SK-N-SH (cell line): Measurements from ENCODE around the gene HIPK2. TPM values are rescaled to one million over a fixed set of nuclear protein-coding genes. Genes with fewer than 3 reads are reported as not detected.

Experiments used
- CTCF ChIA-PET: fragments of 300-600, 350-600 bp; formaldehyde crosslinking; extraction: SDS; loops from one replicate; lab custom pipeline; 2021; lab: Yijun Ruan, JAX
- POLR2A ChIA-PET: fragments of 350-600 bp; sonication (Branson Sonifier 250); formaldehyde crosslinking; extraction: SDS; loops from one replicate; lab custom pipeline; 2020; ENCODE audit warnings: antibody characterized with exemption, inconsistent platforms; lab: Yijun Ruan, JAX
- DNase-seq: peaks from one replicate; pipeline ENCODE4 v3.0.0; 2012
- H2AFZ ChIP-seq: fragments of 200-600 bp; sonication (generic); 2 replicates; pipeline ENCODE4 v1.8.1; 2016; ENCODE audit warnings: antibody characterized with exemption, mild to moderate bottlenecking, low read depth
- H3F3A ChIP-seq: fragments of 200-600 bp; sonication (generic); replicated peaks from 2 replicates; pipeline ENCODE3; 2016; ENCODE audit warnings: antibody characterized with exemption, mild to moderate bottlenecking; ENCODE audit not compliant: insufficient read depth
- H3K27ac ChIP-seq, 2 experiments: fragments of 200-500 bp in 1 of 2; fragments of 200-600 bp in 1 of 2; sonication (Bioruptor generic) in 1 of 2; sonication (generic), shearing (Covaris generic) in 1 of 2; 2 replicates each; pipeline versions ENCODE4 v1.5.1 to v1.6.1; 2014 to 2016; ENCODE audit warnings: low read depth in 2 of 2, inconsistent platforms in 1 of 2, low read length in 1 of 2, mild to moderate bottlenecking in 1 of 2, mixed read lengths in 1 of 2
- H3K27me3 ChIP-seq: fragments of 200-600 bp; sonication (generic), shearing (Covaris generic); 2 replicates; pipeline ENCODE4 v1.6.1; 2016; ENCODE audit warnings: mixed run types; ENCODE audit not compliant: insufficient read depth
- H3K36me3 ChIP-seq, 2 experiments: fragments of 200-500 bp in 1 of 2; fragments of 200-600 bp in 1 of 2; sonication (Bioruptor generic) in 1 of 2; sonication (generic) in 1 of 2; replicated peaks in 1 of 2; 2 replicates each; pipeline versions ENCODE3 to v1.5.1; 2014 to 2016; ENCODE audit warnings: low read length in 1 of 2, mild to moderate bottlenecking in 1 of 2; ENCODE audit not compliant: insufficient read depth in 2 of 2, control insufficient read depth in 1 of 2
- H3K4me1 ChIP-seq, 2 experiments: fragments of 200-500 bp in 1 of 2; fragments of 200-600 bp in 1 of 2; sonication (Bioruptor generic) in 1 of 2; sonication (generic), shearing (Covaris generic) in 1 of 2; 2 replicates each; pipeline versions ENCODE4 v1.5.1 to v1.6.1; 2014 to 2016; ENCODE audit warnings: low read depth in 1 of 2, low read length in 1 of 2, mixed run types in 1 of 2; ENCODE audit not compliant: insufficient read depth in 2 of 2, control insufficient read depth in 1 of 2
- H3K4me2 ChIP-seq: fragments of 200-600 bp; sonication (generic), shearing (Covaris generic); 2 replicates; pipeline ENCODE4 v1.6.1; 2017; ENCODE audit warnings: mixed run types
- H3K4me3 ChIP-seq, 2 experiments: fragments of 200-500 bp in 1 of 2; fragments of 200-600 bp in 1 of 2; sonication (Bioruptor generic) in 1 of 2; sonication (generic), shearing (Covaris generic) in 1 of 2; 2 replicates each; pipeline versions ENCODE4 v1.5.1 to v1.8.1; 2014 to 2016; ENCODE audit warnings: low read depth in 2 of 2, inconsistent platforms in 1 of 2, low read length in 1 of 2, mild to moderate bottlenecking in 1 of 2, mixed read lengths in 1 of 2, moderate library complexity in 1 of 2
- H3K79me2 ChIP-seq: fragments of 200-600 bp; sonication (generic); 2 replicates; pipeline ENCODE4 v1.8.1; 2017; ENCODE audit warnings: mild to moderate bottlenecking; ENCODE audit not compliant: insufficient read depth
- H3K9ac ChIP-seq: fragments of 200-600 bp; sonication (generic); 2 replicates; pipeline ENCODE4 v1.6.1; 2017; ENCODE audit warnings: mixed run types
- H3K9me2 ChIP-seq: fragments of 200-600 bp; sonication (generic); 2 replicates; pipeline ENCODE4 v1.6.1; 2017; ENCODE audit warnings: mixed run types
- H3K9me3 ChIP-seq: fragments of 200-600 bp; sonication (generic); 2 replicates; pipeline ENCODE4 v1.6.1; 2017; ENCODE audit warnings: mixed run types, mild to moderate bottlenecking, moderate library complexity
- H4K20me1 ChIP-seq: fragments of 200-600 bp; sonication (generic); 2 replicates; pipeline ENCODE4 v1.6.1; 2017; ENCODE audit warnings: mild to moderate bottlenecking, mixed run types; ENCODE audit not compliant: insufficient read depth
- EP300 ChIP-seq, 2 experiments: IDR thresholded peaks; 2 replicates each; pipeline versions ENCODE4 v1.4.0 to v1.6.1; 2012; ENCODE audit warnings: borderline replicate concordance in 1 of 2, low read depth in 1 of 2, low read length in 1 of 2
- FOSL2 ChIP-seq: IDR thresholded peaks from 2 replicates; pipeline ENCODE4 v1.4.0; 2012; ENCODE audit warnings: low read depth, mild to moderate bottlenecking, moderate library complexity, borderline replicate concordance
- FOXJ3 ChIP-seq: sonication (generic); formaldehyde crosslinking; IDR thresholded peaks from 2 replicates; pipeline ENCODE4 v1.5.1; 2020; ENCODE audit warnings: mild to moderate bottlenecking, missing genetic modification reagents
- FOXM1 ChIP-seq: IDR thresholded peaks from 2 replicates; pipeline ENCODE4 v1.4.0; 2012; ENCODE audit warnings: low read depth, mild to moderate bottlenecking
- GABPA ChIP-seq: IDR thresholded peaks from 2 replicates; pipeline ENCODE4 v1.4.0; 2012; ENCODE audit warnings: low read depth, mild to moderate bottlenecking
- JUND ChIP-seq: IDR thresholded peaks from 2 replicates; pipeline ENCODE4 v1.4.0; 2012
- MXI1 ChIP-seq: IDR thresholded peaks from 2 replicates; pipeline ENCODE4 v1.6.1; 2012; ENCODE audit warnings: mild to moderate bottlenecking, low read depth, low read length, improper control_type of control experiment
- NRF1 ChIP-seq: IDR thresholded peaks from 2 replicates; pipeline ENCODE4 v1.6.1; 2012; ENCODE audit warnings: low read depth, mild to moderate bottlenecking, low read length
- POLR2AphosphoS5 ChIP-seq: IDR thresholded peaks from 2 replicates; pipeline ENCODE4 v1.6.1; 2012; ENCODE audit warnings: low read depth, low read length
- RFX5 ChIP-seq: IDR thresholded peaks from 2 replicates; pipeline ENCODE4 v1.6.1; 2012; ENCODE audit warnings: mild to moderate bottlenecking, improper control_type of control experiment, low read length
- SIN3A ChIP-seq: IDR thresholded peaks from 2 replicates; pipeline ENCODE4 v1.6.1; 2012; ENCODE audit warnings: low read depth, mild to moderate bottlenecking, low read length, moderate library complexity, borderline replicate concordance
- SMC3 ChIP-seq: IDR thresholded peaks from 2 replicates; pipeline ENCODE4 v1.6.1; 2012; ENCODE audit warnings: low read depth, low read length, improper control_type of control experiment
- TCF12 ChIP-seq: IDR thresholded peaks from 2 replicates; pipeline ENCODE4 v1.4.0; 2012
- TEAD4 ChIP-seq: IDR thresholded peaks from 2 replicates; pipeline ENCODE4 v1.4.0; 2012; ENCODE audit warnings: mild to moderate bottlenecking, borderline replicate concordance; ENCODE audit not compliant: insufficient read depth
- YY1 ChIP-seq: IDR thresholded peaks from 2 replicates; pipeline ENCODE4 v1.4.0; 2012; ENCODE audit warnings: low read depth, mild to moderate bottlenecking
- WGBS: methylation state at CpG from one replicate; pipeline ENCODE4 v1.1.6; 2017; ENCODE audit warnings: low lambda C conversion rate; 5-methylcytosine and 5-hydroxymethylcytosine counted together
- polyA plus RNA-seq, 3 experiments: library from polyadenylated mRNA; depleted of rRNA; stranded (reverse); fragments of >200 nt; gene quantifications; 2 replicates each; pipeline ENCODE4 v1.2.3, GENCODE V29; 2012
- TF ChIP-seq, protein P1 (sequence below): IDR thresholded peaks from 2 replicates; pipeline ENCODE4; 2012
- TF ChIP-seq, protein P2 (sequence below): IDR thresholded peaks from 2 replicates; pipeline ENCODE4 v1.6.1; 2012; ENCODE audit warnings: mild to moderate bottlenecking, low read depth, low read length, moderate library complexity
- TF ChIP-seq, protein P3 (sequence below): fragments of 150-350 bp; IDR thresholded peaks from 2 replicates; pipeline ENCODE4 v1.6.1; 2017; ENCODE audit warnings: antibody characterized with exemption, low read length, low read depth, borderline replicate concordance
- TF ChIP-seq, protein P4 (sequence below): IDR thresholded peaks from 2 replicates; pipeline ENCODE4 v1.4.0; 2012; ENCODE audit warnings: low read depth, borderline replicate concordance

Gene HIPK2
- polyA plus RNA-seq, 1 of the 3 experiments (the other 2 are of a cell fraction): 14.2 TPM

DNA sequence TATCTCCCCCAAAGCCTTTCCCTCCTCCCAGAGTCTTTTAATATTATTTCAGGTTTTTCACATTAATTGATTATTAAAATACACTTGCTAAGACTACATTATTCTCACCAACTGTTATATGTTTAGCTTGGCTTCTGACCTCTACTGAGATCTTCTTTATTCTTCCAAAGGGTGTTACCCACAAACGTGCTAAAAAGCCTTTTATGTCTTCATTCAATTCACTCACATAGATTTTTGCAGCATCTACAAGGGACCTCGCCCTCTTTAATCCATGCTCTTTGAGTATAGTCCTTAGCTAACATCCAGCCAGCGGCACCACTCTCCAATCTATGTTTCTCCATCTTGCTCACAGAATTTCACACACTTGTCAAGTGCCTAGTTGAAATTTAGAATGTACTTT is 115.9 kb downstream of the HIPK2 start:
- no peak for DNase-seq
- Histone ChIP-seq H3K27me3 (no peaks in the 10 kb centered on the region), H3K4me1 (peaks cover 0 to 27% of the 10 kb centered on the region in 2 experiments; a peak in 1 of 4 replicates), H3K4me2 (no peak overlapping the region), H3K9me3 (no peaks in the 10 kb centered on the region), H3F3A (no peaks in the 10 kb centered on the region), H3K9ac (no peak overlapping the region), H3K9me2 (no peaks in the 10 kb centered on the region), H3K36me3 (peaks cover 0 to 8% of the 10 kb centered on the region in 2 experiments), H4K20me1 (peaks cover 46% of the 10 kb centered on the region), H3K79me2 (peaks cover 85% of the 10 kb centered on the region), H2AFZ (no peak overlapping the region), H3K27ac (no peak overlapping the region), H3K4me3 (no peak overlapping the region)
- ChIA-PET CTCF (interaction anchor here (1.0 to 9.1 kb wide), 3 partner anchors 16 to 30 kb away, joined by 3 to 78 read pairs (median 3); no protein-coding TSS in a partner anchor), POLR2A (interaction anchor here (0.6 to 0.7 kb wide), 2 partner anchors 91 to 314 kb away, joined by 4 read pairs; no protein-coding TSS in a partner anchor)
- 90% methylated on average over 3 of the region's 3 CpGs for WGBS
- TF ChIP-seq, protein P1, sequence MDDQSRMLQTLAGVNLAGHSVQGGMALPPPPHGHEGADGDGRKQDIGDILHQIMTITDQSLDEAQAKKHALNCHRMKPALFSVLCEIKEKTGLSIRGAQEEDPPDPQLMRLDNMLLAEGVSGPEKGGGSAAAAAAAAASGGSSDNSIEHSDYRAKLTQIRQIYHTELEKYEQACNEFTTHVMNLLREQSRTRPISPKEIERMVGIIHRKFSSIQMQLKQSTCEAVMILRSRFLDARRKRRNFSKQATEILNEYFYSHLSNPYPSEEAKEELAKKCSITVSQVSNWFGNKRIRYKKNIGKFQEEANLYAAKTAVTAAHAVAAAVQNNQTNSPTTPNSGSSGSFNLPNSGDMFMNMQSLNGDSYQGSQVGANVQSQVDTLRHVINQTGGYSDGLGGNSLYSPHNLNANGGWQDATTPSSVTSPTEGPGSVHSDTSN: no peak
- TF ChIP-seq, protein P2, sequence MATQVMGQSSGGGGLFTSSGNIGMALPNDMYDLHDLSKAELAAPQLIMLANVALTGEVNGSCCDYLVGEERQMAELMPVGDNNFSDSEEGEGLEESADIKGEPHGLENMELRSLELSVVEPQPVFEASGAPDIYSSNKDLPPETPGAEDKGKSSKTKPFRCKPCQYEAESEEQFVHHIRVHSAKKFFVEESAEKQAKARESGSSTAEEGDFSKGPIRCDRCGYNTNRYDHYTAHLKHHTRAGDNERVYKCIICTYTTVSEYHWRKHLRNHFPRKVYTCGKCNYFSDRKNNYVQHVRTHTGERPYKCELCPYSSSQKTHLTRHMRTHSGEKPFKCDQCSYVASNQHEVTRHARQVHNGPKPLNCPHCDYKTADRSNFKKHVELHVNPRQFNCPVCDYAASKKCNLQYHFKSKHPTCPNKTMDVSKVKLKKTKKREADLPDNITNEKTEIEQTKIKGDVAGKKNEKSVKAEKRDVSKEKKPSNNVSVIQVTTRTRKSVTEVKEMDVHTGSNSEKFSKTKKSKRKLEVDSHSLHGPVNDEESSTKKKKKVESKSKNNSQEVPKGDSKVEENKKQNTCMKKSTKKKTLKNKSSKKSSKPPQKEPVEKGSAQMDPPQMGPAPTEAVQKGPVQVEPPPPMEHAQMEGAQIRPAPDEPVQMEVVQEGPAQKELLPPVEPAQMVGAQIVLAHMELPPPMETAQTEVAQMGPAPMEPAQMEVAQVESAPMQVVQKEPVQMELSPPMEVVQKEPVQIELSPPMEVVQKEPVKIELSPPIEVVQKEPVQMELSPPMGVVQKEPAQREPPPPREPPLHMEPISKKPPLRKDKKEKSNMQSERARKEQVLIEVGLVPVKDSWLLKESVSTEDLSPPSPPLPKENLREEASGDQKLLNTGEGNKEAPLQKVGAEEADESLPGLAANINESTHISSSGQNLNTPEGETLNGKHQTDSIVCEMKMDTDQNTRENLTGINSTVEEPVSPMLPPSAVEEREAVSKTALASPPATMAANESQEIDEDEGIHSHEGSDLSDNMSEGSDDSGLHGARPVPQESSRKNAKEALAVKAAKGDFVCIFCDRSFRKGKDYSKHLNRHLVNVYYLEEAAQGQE: no peak
- no peak for TF ChIP-seq FOXJ3 (CRISPR knock-in tag)
- no peak for TF ChIP-seq FOSL2
- TF ChIP-seq SIN3A: no peak
- TF ChIP-seq EP300 (IDR thresholded peaks at IDR 0.05; ENCODE audit: borderline replicate concordance in 1 of 2, low read depth in 1 of 2, low read length in 1 of 2): no peak
- TF ChIP-seq, protein P3, sequence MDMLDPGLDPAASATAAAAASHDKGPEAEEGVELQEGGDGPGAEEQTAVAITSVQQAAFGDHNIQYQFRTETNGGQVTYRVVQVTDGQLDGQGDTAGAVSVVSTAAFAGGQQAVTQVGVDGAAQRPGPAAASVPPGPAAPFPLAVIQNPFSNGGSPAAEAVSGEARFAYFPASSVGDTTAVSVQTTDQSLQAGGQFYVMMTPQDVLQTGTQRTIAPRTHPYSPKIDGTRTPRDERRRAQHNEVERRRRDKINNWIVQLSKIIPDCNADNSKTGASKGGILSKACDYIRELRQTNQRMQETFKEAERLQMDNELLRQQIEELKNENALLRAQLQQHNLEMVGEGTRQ: no peak
- TF ChIP-seq YY1: no peak
- no peak for TF ChIP-seq RFX5
- no peak for TF ChIP-seq MXI1
- no peak for TF ChIP-seq TCF12
- no peak for TF ChIP-seq FOXM1
- no peak for TF ChIP-seq GABPA
- TF ChIP-seq JUND: no peak
- TF ChIP-seq NRF1: no peak
- TF ChIP-seq TEAD4: no peak
- no peak for TF ChIP-seq SMC3
- TF ChIP-seq, protein P4, sequence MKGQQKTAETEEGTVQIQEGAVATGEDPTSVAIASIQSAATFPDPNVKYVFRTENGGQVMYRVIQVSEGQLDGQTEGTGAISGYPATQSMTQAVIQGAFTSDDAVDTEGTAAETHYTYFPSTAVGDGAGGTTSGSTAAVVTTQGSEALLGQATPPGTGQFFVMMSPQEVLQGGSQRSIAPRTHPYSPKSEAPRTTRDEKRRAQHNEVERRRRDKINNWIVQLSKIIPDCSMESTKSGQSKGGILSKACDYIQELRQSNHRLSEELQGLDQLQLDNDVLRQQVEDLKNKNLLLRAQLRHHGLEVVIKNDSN: no peak
- TF ChIP-seq POLR2AphosphoS5: no peak
